ENCODE measurements around the gene CHST11.

DNA sequence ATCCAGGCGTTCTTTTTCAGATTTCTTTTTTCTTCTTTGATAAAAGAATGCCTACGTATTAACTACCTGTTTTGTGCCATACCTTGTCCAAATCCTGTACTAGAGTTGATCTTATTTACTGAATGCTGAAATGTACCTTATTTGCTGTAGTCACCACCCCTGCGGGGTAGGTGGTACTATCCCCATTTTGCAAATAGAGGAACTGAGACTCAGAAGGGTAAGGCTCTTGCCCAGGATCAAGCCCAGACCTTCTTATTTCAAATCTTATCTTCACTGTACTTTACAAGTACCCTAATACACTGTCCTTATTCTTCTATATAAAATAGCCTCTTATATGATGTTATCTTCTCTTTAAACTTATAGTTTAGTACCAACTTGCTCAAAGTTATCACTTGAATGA, 294.8 kb downstream of the CHST11 start:
- TF ChIP-seq POLR2A (IDR thresholded peaks at IDR 0.05; ENCODE audit: low read depth, low read length) (no peak), POLR2AphosphoS5 (IDR thresholded peaks at IDR 0.05; ENCODE audit: low read depth, low read length) (no peak), TAF1 (IDR thresholded peaks at IDR 0.05; ENCODE audit: low read depth, low read length) (no peak), POU2F2 (IDR thresholded peaks at IDR 0.05; ENCODE audit: low read depth, low read length) (no peak), SPI1 (IDR thresholded peaks at IDR 0.05; ENCODE audit: low read depth, low read length) (peak; percentile 98), PAX5 (IDR thresholded peaks at IDR 0.05; ENCODE audit: insufficient read depth, low read length, severe bottlenecking) (no peak)
